ENCODE measurements around the gene CLDN11. TPM values are rescaled to one million over a fixed set of nuclear protein-coding genes. Genes with fewer than 3 reads are reported as not detected.

Gene CLDN11
- not detected in 2 replicates for total RNA-seq

GRCh38 chr3:170418422-170419398 lies at the start of gene CLDN11:
CLDN11 (plus strand) TSS chr3:170418868; CDS start chr3:170419067, 199 bp downstream.
- H3K4me1 Mint-ChIP-seq = peaks cover 10% of the 10 kb centered on the region
- H3K36me3 Mint-ChIP-seq (ENCODE audit: low read depth) = no peaks in the 10 kb centered on the region
- no peak for DNase-seq
- H3K27me3 Mint-ChIP-seq = peaks cover 56% of the 10 kb centered on the region
- H3K27ac Mint-ChIP-seq = no peak within 1 kb of the TSS
- H3K9me3 Mint-ChIP-seq = no peaks in the 10 kb centered on the region
- H3K4me3 Mint-ChIP-seq = peak within 1 kb of the TSS; percentile 67
- intact Hi-C loops (cut with micrococcal nuclease) = loop anchor here (5.0 to 10.0 kb wide), 2 partner anchors 274 to 554 kb away; partner anchors contain the start of gene LRRC31

- intact Hi-C loops (cut with micrococcal nuclease) = no loop called here
- Mint-ChIP-seq H3K4me1 (peaks cover 11% of the 10 kb centered on the region), H3K9me3 (no peaks in the 10 kb centered on the region), H3K4me3 (no peak overlapping the region), H3K36me3 (ENCODE audit: low read depth) (peaks cover 21% of the 10 kb centered on the region), H3K27me3 (no peaks in the 10 kb centered on the region), H3K27ac (no peak overlapping the region)
- no peak for DNase-seq
These were observed 49.7 kb upstream of the CLDN11 start for GRCh38 chr3:170368921-170369320.

- Mint-ChIP-seq H3K4me3 (no peak overlapping the region), H3K27ac (no peak overlapping the region), H3K9me3 (no peaks in the 10 kb centered on the region), H3K27me3 (no peaks in the 10 kb centered on the region), H3K36me3 (ENCODE audit: low read depth) (peaks cover 12% of the 10 kb centered on the region), H3K4me1 (peaks cover 7% of the 10 kb centered on the region)
- intact Hi-C loops (cut with micrococcal nuclease) = no loop called here
- no peak for DNase-seq
These were observed 46.3 kb upstream of the CLDN11 start for GRCh38 chr3:170372190-170372879.

DNA sequence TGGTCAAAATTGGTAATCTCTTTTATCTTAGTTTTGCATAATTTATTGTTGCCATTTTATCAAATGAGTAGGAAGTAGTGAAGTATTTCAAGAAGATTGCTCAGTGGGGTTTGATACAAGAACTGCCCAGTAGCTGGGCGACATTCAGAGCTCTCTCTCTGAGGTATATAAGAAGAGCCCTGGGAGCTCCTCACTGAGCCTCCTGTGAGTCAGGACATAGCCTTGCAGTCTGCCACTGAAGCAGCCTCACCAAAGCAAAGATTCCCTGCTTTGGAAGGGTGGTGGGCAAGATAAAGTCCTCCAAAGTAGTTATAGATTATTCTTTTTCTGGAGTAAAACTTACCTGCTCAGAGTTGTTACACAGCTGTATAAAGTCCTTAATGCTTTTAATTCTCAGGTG lies 35.1 kb upstream of the CLDN11 start:
- H3K36me3 Mint-ChIP-seq (ENCODE audit: low read depth) = peaks cover 40% of the 10 kb centered on the region
- no peaks in the 10 kb centered on the region for H3K27me3 Mint-ChIP-seq
- no peaks in the 10 kb centered on the region for H3K4me1 Mint-ChIP-seq
- no peak overlapping the region for H3K27ac Mint-ChIP-seq
- intact Hi-C loops (cut with micrococcal nuclease) = no loop called here
- DNase-seq = no peak
- H3K9me3 Mint-ChIP-seq = no peaks in the 10 kb centered on the region
- no peak overlapping the region for H3K4me3 Mint-ChIP-seq

DNA sequence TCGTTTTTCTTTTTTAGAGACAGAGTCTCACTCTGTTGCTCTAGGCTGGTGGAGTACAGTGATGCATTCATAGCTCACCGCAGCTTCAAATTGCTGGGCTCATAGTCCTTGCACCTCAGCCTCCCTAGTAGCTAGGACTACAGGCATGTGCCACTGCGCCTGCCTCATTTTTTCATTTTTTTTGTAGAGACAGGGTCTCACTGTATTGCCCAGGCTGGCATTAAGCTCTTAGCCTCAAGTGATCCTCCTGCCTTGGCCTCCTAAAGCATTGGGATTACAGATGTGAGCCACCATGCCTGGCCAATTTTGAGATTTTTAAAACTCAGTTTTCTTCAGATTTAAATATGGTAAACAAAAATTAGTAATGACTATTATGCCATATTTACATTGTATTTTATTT lies 32.2 kb upstream of the CLDN11 start:
- Mint-ChIP-seq H3K4me1 (no peaks in the 10 kb centered on the region), H3K27ac (no peak overlapping the region), H3K27me3 (no peaks in the 10 kb centered on the region), H3K36me3 (ENCODE audit: low read depth) (peaks cover 45% of the 10 kb centered on the region), H3K4me3 (no peak overlapping the region), H3K9me3 (no peaks in the 10 kb centered on the region)
- no peak for DNase-seq
- intact Hi-C loops (cut with micrococcal nuclease) = no loop called here

- H3K36me3 Mint-ChIP-seq (ENCODE audit: low read depth) = peaks cover 51% of the 10 kb centered on the region
- intact Hi-C loops (cut with micrococcal nuclease) = no loop called here
- no peaks in the 10 kb centered on the region for H3K4me1 Mint-ChIP-seq
- no peak overlapping the region for H3K27ac Mint-ChIP-seq
- DNase-seq = no peak
- no peaks in the 10 kb centered on the region for H3K27me3 Mint-ChIP-seq
- H3K4me3 Mint-ChIP-seq = no peak overlapping the region
- no peaks in the 10 kb centered on the region for H3K9me3 Mint-ChIP-seq
These were observed 30.7 kb upstream of the CLDN11 start for GRCh38 chr3:170387950-170388349.

- H3K4me1 Mint-ChIP-seq = no peaks in the 10 kb centered on the region
- no peaks in the 10 kb centered on the region for H3K9me3 Mint-ChIP-seq
- H3K4me3 Mint-ChIP-seq = no peak overlapping the region
- DNase-seq = no peak
- H3K36me3 Mint-ChIP-seq (ENCODE audit: low read depth) = peaks cover 38% of the 10 kb centered on the region
- no peaks in the 10 kb centered on the region for H3K27me3 Mint-ChIP-seq
- no peak overlapping the region for H3K27ac Mint-ChIP-seq
- intact Hi-C loops (cut with micrococcal nuclease) = no loop called here
These were observed 27.6 kb upstream of the CLDN11 start for GRCh38 chr3:170391108-170391507.

- intact Hi-C loops (cut with micrococcal nuclease) = no loop called here
- Mint-ChIP-seq H3K27ac (no peak overlapping the region), H3K27me3 (no peaks in the 10 kb centered on the region), H3K36me3 (ENCODE audit: low read depth) (peaks cover 4% of the 10 kb centered on the region), H3K9me3 (no peaks in the 10 kb centered on the region), H3K4me3 (no peak overlapping the region), H3K4me1 (peaks cover 2% of the 10 kb centered on the region)
- DNase-seq = no peak
These were observed 21.0 kb upstream of the CLDN11 start for GRCh38 chr3:170397685-170398084.

- H3K27ac Mint-ChIP-seq = no peak overlapping the region
- peaks cover 4% of the 10 kb centered on the region for H3K27me3 Mint-ChIP-seq
- no peaks in the 10 kb centered on the region for H3K9me3 Mint-ChIP-seq
- no peak overlapping the region for H3K4me3 Mint-ChIP-seq
- no peak for DNase-seq
- H3K36me3 Mint-ChIP-seq (ENCODE audit: low read depth) = no peaks in the 10 kb centered on the region
- H3K4me1 Mint-ChIP-seq = peaks cover under 1% of the 10 kb centered on the region
- intact Hi-C loops (cut with micrococcal nuclease) = no loop called here
These were observed 13.6 kb upstream of the CLDN11 start for GRCh38 chr3:170405101-170405500.

GRCh38 chr3:170410428-170411029 lies 8.1 kb upstream of the CLDN11 start:
- no peak for DNase-seq
- Mint-ChIP-seq H3K27me3 (peaks cover 12% of the 10 kb centered on the region), H3K9me3 (no peaks in the 10 kb centered on the region), H3K4me1 (no peaks in the 10 kb centered on the region), H3K27ac (no peak overlapping the region), H3K36me3 (ENCODE audit: low read depth) (no peaks in the 10 kb centered on the region), H3K4me3 (no peak overlapping the region)
- intact Hi-C loops (cut with micrococcal nuclease) = loop anchor here (5.0 to 10.0 kb wide), 3 partner anchors 98 to 546 kb away; partner anchors contain the start of gene LRRC31

DNA sequence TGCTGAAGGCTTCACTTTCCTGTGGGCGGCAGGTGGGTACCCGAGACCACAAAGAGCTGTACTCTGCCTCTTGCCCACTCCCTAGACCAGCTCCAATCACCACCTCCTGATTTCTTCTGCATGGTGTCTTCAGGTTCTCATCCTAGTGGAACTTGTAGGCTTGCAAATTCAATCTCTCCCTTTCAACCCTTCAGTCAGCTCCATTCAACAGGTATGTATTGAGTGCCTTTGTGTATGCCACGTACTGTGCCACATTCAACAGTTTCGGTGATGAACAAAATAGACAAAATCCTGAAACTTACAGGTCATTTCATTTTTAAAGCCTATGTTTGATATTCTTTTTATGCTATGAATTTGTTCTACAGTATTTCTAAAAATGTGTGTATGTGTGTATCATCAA lies 5.4 kb upstream of the CLDN11 start:
- H3K27me3 Mint-ChIP-seq = peaks cover 32% of the 10 kb centered on the region
- no peak overlapping the region for H3K27ac Mint-ChIP-seq
- H3K4me1 Mint-ChIP-seq = peaks cover 2% of the 10 kb centered on the region
- intact Hi-C loops (cut with micrococcal nuclease) = loop anchor here (5.0 to 10.0 kb wide), 3 partner anchors 101 to 548 kb away; partner anchors contain the start of gene LRRC31
- H3K4me3 Mint-ChIP-seq = no peak overlapping the region
- DNase-seq = no peak
- H3K9me3 Mint-ChIP-seq = no peaks in the 10 kb centered on the region
- H3K36me3 Mint-ChIP-seq (ENCODE audit: low read depth) = no peaks in the 10 kb centered on the region

DNA sequence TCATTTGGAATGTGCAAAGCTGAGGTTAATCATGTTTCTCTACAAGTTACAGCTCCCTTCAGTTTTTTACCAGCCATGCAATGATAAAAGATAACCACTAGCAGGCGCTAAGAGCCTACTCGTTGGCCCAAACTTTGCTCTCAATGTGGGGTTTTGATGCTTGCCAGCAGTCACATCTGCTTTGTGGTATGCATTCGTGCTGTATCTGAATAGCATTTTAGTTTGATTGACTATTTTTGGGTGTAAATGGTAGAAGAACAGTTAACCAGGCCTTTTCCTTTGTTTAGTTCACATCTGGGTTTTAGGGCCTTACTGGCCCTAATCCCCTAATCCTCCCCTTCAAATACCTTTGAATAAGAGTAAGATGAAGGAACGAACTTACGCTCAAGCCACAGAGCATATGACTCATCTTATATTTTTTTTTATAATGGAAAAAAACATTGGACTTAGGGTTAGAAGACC lies 4.4 kb upstream of the CLDN11 start:
- Mint-ChIP-seq H3K4me3 (no peak overlapping the region), H3K9me3 (no peaks in the 10 kb centered on the region), H3K36me3 (ENCODE audit: low read depth) (no peaks in the 10 kb centered on the region), H3K4me1 (peaks cover 4% of the 10 kb centered on the region), H3K27ac (no peak overlapping the region), H3K27me3 (peaks cover 37% of the 10 kb centered on the region)
- DNase-seq = peak; percentile 83
- intact Hi-C loops (cut with micrococcal nuclease) = loop anchor here (1.0 to 10.0 kb wide), 4 partner anchors 102 to 549 kb away; partner anchors contain the start of gene LRRC31

DNA sequence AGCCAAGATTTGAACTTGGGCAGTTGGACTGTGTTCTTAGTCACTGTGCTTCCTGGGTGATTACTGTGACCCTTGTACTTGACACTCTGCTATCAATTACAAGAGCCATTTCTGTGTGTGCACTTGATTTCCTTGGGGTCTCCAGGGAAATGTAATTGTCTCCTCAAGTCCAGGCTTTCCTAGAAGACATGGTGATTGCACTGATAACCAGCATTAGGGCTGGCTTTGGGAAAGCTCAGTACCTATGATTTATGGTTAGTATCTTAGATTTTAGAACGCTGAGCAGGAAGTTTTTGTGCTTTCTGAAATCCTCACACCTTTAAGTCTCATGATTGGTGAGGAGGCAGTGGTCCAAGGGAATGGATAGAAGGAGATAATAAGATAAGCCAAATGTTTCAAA lies 1.6 kb upstream of the CLDN11 start:
- no peak for DNase-seq
- intact Hi-C loops (cut with micrococcal nuclease) = loop anchor here (5.0 to 10.0 kb wide), 2 partner anchors 275 to 552 kb away; partner anchors contain the start of gene LRRC31
- Mint-ChIP-seq H3K27me3 (peaks cover 55% of the 10 kb centered on the region), H3K27ac (no peak overlapping the region), H3K36me3 (ENCODE audit: low read depth) (no peaks in the 10 kb centered on the region), H3K9me3 (no peaks in the 10 kb centered on the region), H3K4me1 (peaks cover 10% of the 10 kb centered on the region), H3K4me3 (no peak overlapping the region)
